Activated CD4-positive, alpha-beta T cell treated with anti-CD3 and anti-CD28 coated beads, Interleukin-10, Interleukin-2, amounts not matched to agents 100 ng/mL and 50 ng/mL, durations not matched to agents 16 hours and 8 hours (primary cell): ENCODE data around the gene RIMBP3C.
"Not testable (repeated sequence)": the region's sequence is repeated elsewhere in the genome, so short reads cannot be mapped to it uniquely, and the experiment has no call there.

Experiments
- DNase-seq: peaks from one replicate; pipeline ENCODE4 v3.0.0-alpha.2; 2020

The RIMBP3C gene

GRCh38 chr22:21551361-21551760 lies at the start of gene RIMBP3C:
Gene RIMBP3C (minus strand): TSS chr22:21551461. CDS start chr22:21550976, 485 bp downstream.
- not testable (repeated sequence) for DNase-seq

- DNase-seq, result no peak
These were observed 48.0 kb upstream of the RIMBP3C start for GRCh38 chr22:21599053-21599893.

GRCh38 chr22:21598302-21598701 lies 47.0 kb upstream of the RIMBP3C start:
- DNase-seq, result no peak

GRCh38 chr22:21596356-21597135 lies 45.3 kb upstream of the RIMBP3C start:
- not testable (repeated sequence) for DNase-seq

GRCh38 chr22:21594865-21595452 lies 43.7 kb upstream of the RIMBP3C start:
- no peak for DNase-seq

GRCh38 chr22:21593406-21594232 lies 42.4 kb upstream of the RIMBP3C start:
- DNase-seq, result no peak

GRCh38 chr22:21592422-21592821 lies 41.2 kb upstream of the RIMBP3C start:
- no peak for DNase-seq

GRCh38 chr22:21591695-21592094 lies 40.4 kb upstream of the RIMBP3C start:
- no peak for DNase-seq

GRCh38 chr22:21590809-21591641 lies 39.8 kb upstream of the RIMBP3C start:
- no peak for DNase-seq

- DNase-seq, result no peak
These were observed 38.1 kb upstream of the RIMBP3C start for GRCh38 chr22:21589396-21589795.

GRCh38 chr22:21587803-21588611 lies 36.7 kb upstream of the RIMBP3C start:
- peak; percentile 88 for DNase-seq

- DNase-seq, result no peak
These were observed 34.1 kb upstream of the RIMBP3C start for GRCh38 chr22:21585389-21585788.

GRCh38 chr22:21582801-21583740 lies 31.8 kb upstream of the RIMBP3C start:
- DNase-seq, result no peak

GRCh38 chr22:21581009-21581713 lies 29.9 kb upstream of the RIMBP3C start:
- DNase-seq, result not testable (repeated sequence)

GRCh38 chr22:21580623-21581007 lies 29.4 kb upstream of the RIMBP3C start:
- DNase-seq, result not testable (repeated sequence)

- DNase-seq, result no peak
These were observed 28.2 kb upstream of the RIMBP3C start for GRCh38 chr22:21579474-21579851.

- no peak for DNase-seq
These were observed 22.7 kb upstream of the RIMBP3C start for GRCh38 chr22:21573750-21574494.

GRCh38 chr22:21573293-21573734 lies 22.1 kb upstream of the RIMBP3C start:
- DNase-seq, result no peak
